HepG2 (cell line): ENCODE measurements around the gene BBS12. TPM values are rescaled to one million over a fixed set of nuclear protein-coding genes. Genes with fewer than 3 reads are reported as not detected.
A peak's percentile ranks its signal among the peaks of the same experiment; 100 is the strongest.

Experiments used
- ATF2 ChIP-seq: sonication (generic); formaldehyde crosslinking; IDR thresholded peaks from 2 replicates; pipeline ENCODE4 v1.4.0; 2020; ENCODE audit warnings: missing genetic modification reagents
- CREB1 ChIP-seq, 2 experiments: fragments of 450-650 bp in 1 of 2; IDR thresholded peaks; 2 replicates each; pipeline ENCODE4 v1.6.1; 2016 to 2017; ENCODE audit warnings: control low read depth in 1 of 2, mild to moderate bottlenecking in 1 of 2, missing compliant biosample characterization in 1 of 2, missing genetic modification characterization in 1 of 2
- E2F5 ChIP-seq: sonication (generic); formaldehyde crosslinking; conservative IDR thresholded peaks from 2 replicates; pipeline ENCODE4 v1.4.0; 2020; ENCODE audit warnings: missing genetic modification reagents
- FOXJ3 ChIP-seq: sonication (generic); formaldehyde crosslinking; IDR thresholded peaks from 2 replicates; pipeline ENCODE4 v1.4.0; 2020; ENCODE audit warnings: missing genetic modification reagents, mild to moderate bottlenecking, borderline replicate concordance
- GFI1 ChIP-seq: sonication (generic); formaldehyde crosslinking; IDR thresholded peaks from 2 replicates; pipeline ENCODE4 v1.5.0; 2020; ENCODE audit warnings: missing genetic modification reagents, mild to moderate bottlenecking, borderline replicate concordance
- HNF1A ChIP-seq, 2 experiments: sonication (generic) in 1 of 2; formaldehyde crosslinking in 1 of 2; IDR thresholded peaks; 2 replicates each; pipeline versions ENCODE4 v1.4.0 to v1.6.1; 2016 to 2020; ENCODE audit warnings: borderline replicate concordance in 1 of 2, low read depth in 1 of 2, mild to moderate bottlenecking in 1 of 2, missing genetic modification reagents in 1 of 2
- IRX3 ChIP-seq: sonication (generic); formaldehyde crosslinking; IDR thresholded peaks from 2 replicates; pipeline ENCODE4 v1.8.1; 2023; ENCODE audit warnings: mild to moderate bottlenecking, low read depth, missing genetic modification reagents, borderline replicate concordance
- MYC ChIP-seq: sonication (generic); formaldehyde crosslinking; IDR thresholded peaks from 2 replicates; pipeline ENCODE4 v1.9.0; 2021; ENCODE audit warnings: missing genetic modification reagents, borderline replicate concordance
- PHF5A ChIP-seq: IDR thresholded peaks from one replicate; pipeline ENCODE4 v1.6.1; 2018; ENCODE audit warnings: low read depth, missing genetic modification reagents; ENCODE audit not compliant: unreplicated experiment
- RARA ChIP-seq: IDR thresholded peaks from 2 replicates; pipeline ENCODE4 v1.6.1; 2016; ENCODE audit warnings: missing genetic modification reagents, missing compliant biosample characterization
- REPIN1 ChIP-seq: sonication (generic); formaldehyde crosslinking; IDR thresholded peaks from 2 replicates; pipeline ENCODE4 v1.8.0; 2022; ENCODE audit warnings: missing genetic modification reagents, low read depth, mild to moderate bottlenecking, borderline replicate concordance
- RFX1 ChIP-seq: fragments of 450-650 bp; IDR thresholded peaks from 2 replicates; pipeline ENCODE4 v1.6.1; 2017
- SNAPC2 ChIP-seq: sonication (generic); formaldehyde crosslinking; IDR thresholded peaks from 2 replicates; pipeline ENCODE4 v1.8.1; 2022; ENCODE audit warnings: mild to moderate bottlenecking, missing genetic modification reagents
- SOX5 ChIP-seq: IDR thresholded peaks from 2 replicates; pipeline ENCODE4 v1.6.1; 2016; ENCODE audit warnings: borderline replicate concordance
- ZFP36L2 ChIP-seq: sonication (generic); formaldehyde crosslinking; IDR thresholded peaks from 2 replicates; pipeline ENCODE4 v1.4.0; 2020; ENCODE audit warnings: missing genetic modification reagents
- ZNF609 ChIP-seq: sonication (generic); formaldehyde crosslinking; IDR thresholded peaks from 2 replicates; pipeline ENCODE4 v1.4.0; 2020; ENCODE audit warnings: mild to moderate bottlenecking, missing genetic modification reagents, borderline replicate concordance
- ZNF781 ChIP-seq: sonication (generic); formaldehyde crosslinking; IDR thresholded peaks from 2 replicates; pipeline ENCODE4 v1.5.1; 2020; ENCODE audit warnings: borderline replicate concordance, mild to moderate bottlenecking, missing genetic modification reagents; ENCODE audit errors: not compliant biosample characterization
- polyA plus RNA-seq, 8 experiments: library from polyadenylated mRNA; depleted of rRNA in 3 of 8; stranded (reverse) in 7 of 8; unstranded in 1 of 8; fragments of >200 nt; fragmentation: Illumina TruSeq in 4 of 8; extraction: Trizol in 4 of 8; gene quantifications; 2 replicates each; pipeline versions ENCODE4 v1.2.1 to v1.2.3, GENCODE V29; 2011 to 2016; ENCODE audit warnings: low read depth in 4 of 8, missing spikeins in 1 of 8, mixed read lengths in 1 of 8; ENCODE audit not compliant: insufficient read depth in 1 of 8
- total RNA-seq, 5 experiments: library from RNA; depleted of rRNA; stranded (reverse); fragments of >200 nt; fragmentation: Illumina TruSeq; extraction: Trizol; gene quantifications; 2 replicates each; pipeline ENCODE4 v1.2.3, GENCODE V29; 2016; ENCODE audit warnings: low read depth in 1 of 5

BBS12 gene
- total and polyA plus RNA-seq, 2 of the 13 experiments (the other 11 are each of a cell fraction or from before 2014, with no cell fraction given), result 0.32 to 1.7 TPM

- TF ChIP-seq ZNF609 (CRISPR knock-in tag), result peak; percentile 63; the same call in 1 of the 2 replicates
- peak; percentile 75; the same call in 1 of the 2 replicates for TF ChIP-seq SNAPC2 (CRISPR knock-in tag)
- no peak for TF ChIP-seq ZFP36L2
- TF ChIP-seq E2F5 (CRISPR knock-in tag), result no peak
- TF ChIP-seq GFI1 (CRISPR knock-in tag), result 0 out of 2 replicates have a peak, but pooled peaks have one; percentile 23
- 0 out of 2 replicates have a peak, but pooled peaks have one; percentile 35 for TF ChIP-seq IRX3
- peak; percentile 46; the same call in 1 of the 2 replicates for TF ChIP-seq RARA (CRISPR knock-in tag)
- TF ChIP-seq SOX5, result peak; percentile 71
- TF ChIP-seq CREB1 (IDR thresholded peaks at IDR 0.05), result no peak
- peak; percentile 36; the same call in 1 of the 2 replicates for TF ChIP-seq CREB1 (CRISPR knock-in tag; IDR thresholded peaks at IDR 0.05)
- TF ChIP-seq RFX1, result no peak
- TF ChIP-seq MYC (CRISPR knock-in tag), result no peak
- no peak for TF ChIP-seq PHF5A (CRISPR knock-in tag)
- TF ChIP-seq ZNF781 (CRISPR knock-in tag), result no peak
- TF ChIP-seq FOXJ3 (CRISPR knock-in tag), result peak; percentile 90
- TF ChIP-seq HNF1A (IDR thresholded peaks at IDR 0.05; ENCODE audit: low read depth), result peak; percentile 69
- peak; percentile 40; the same call in 1 of the 2 replicates for TF ChIP-seq HNF1A (CRISPR knock-in tag; IDR thresholded peaks at IDR 0.05; ENCODE audit: borderline replicate concordance)
- TF ChIP-seq REPIN1, result peak; percentile 70
- TF ChIP-seq ATF2, result peak; percentile 76; the same call in 1 of the 2 replicates
Measured at GRCh38 chr4:122766950-122767349, 34.4 kb downstream of the BBS12 start (continued).
